GM23248 (cell line): Measurements from ENCODE around the gene RSKR. TPM values are rescaled to one million over a fixed set of nuclear protein-coding genes. Genes with fewer than 3 reads are reported as not detected.
A peak's percentile ranks its signal among the peaks of the same experiment; 100 is the strongest.

Experiments
- DNase-seq: peaks from one replicate; pipeline ENCODE4 v3.0.0-alpha.2; 2015
- H2AFZ ChIP-seq: fragments of 200-600 bp; sonication (generic); 2 replicates; pipeline ENCODE4 v1.6.1; 2016; ENCODE audit warnings: antibody characterized with exemption
- H3F3A ChIP-seq: fragments of 200-600 bp; sonication (generic); 2 replicates; pipeline ENCODE4 v1.6.1; 2016; ENCODE audit warnings: mild to moderate bottlenecking, antibody characterized with exemption, mixed run types; ENCODE audit not compliant: insufficient read depth
- H3K27ac ChIP-seq: fragments of 200-600 bp; sonication (generic); 2 replicates; pipeline ENCODE4 v1.5.1; 2016; ENCODE audit warnings: mild to moderate bottlenecking
- H3K27me3 ChIP-seq: fragments of 200-600 bp; sonication (generic); replicated peaks from 2 replicates; pipeline ENCODE4 v1.6.1; 2016; ENCODE audit warnings: mild to moderate bottlenecking; ENCODE audit not compliant: insufficient read depth
- H3K36me3 ChIP-seq: fragments of 200-600 bp; sonication (generic); 2 replicates; pipeline ENCODE4 v1.6.1; 2016; ENCODE audit warnings: low read depth, mild to moderate bottlenecking
- H3K4me1 ChIP-seq: fragments of 200-600 bp; sonication (generic); 2 replicates; pipeline ENCODE4 v1.6.1; 2016; ENCODE audit warnings: mild to moderate bottlenecking; ENCODE audit not compliant: insufficient read depth
- H3K4me2 ChIP-seq: fragments of 200-600 bp; sonication (generic); one replicate; pipeline ENCODE4 v1.6.1; 2016; ENCODE audit warnings: mild to moderate bottlenecking; ENCODE audit not compliant: unreplicated experiment
- H3K4me3 ChIP-seq: fragments of 200-600 bp; sonication (generic); 2 replicates; pipeline ENCODE4 v1.5.1; 2016; ENCODE audit warnings: mild to moderate bottlenecking
- H3K79me2 ChIP-seq: fragments of 200-600 bp; sonication (generic); 2 replicates; pipeline ENCODE4 v1.6.1; 2016; ENCODE audit warnings: mild to moderate bottlenecking; ENCODE audit not compliant: insufficient read depth
- H3K9ac ChIP-seq: fragments of 200-600 bp; sonication (generic); 2 replicates; pipeline ENCODE4 v1.6.1; 2016; ENCODE audit warnings: mild to moderate bottlenecking
- H3K9me2 ChIP-seq: fragments of 200-600 bp; sonication (generic); 2 replicates; pipeline ENCODE4 v1.6.1; 2016; ENCODE audit warnings: mixed run types, mild to moderate bottlenecking, moderate library complexity; ENCODE audit not compliant: insufficient read depth
- H3K9me3 ChIP-seq: fragments of 200-600 bp; sonication (generic); one replicate; pipeline ENCODE4 v1.6.1; 2017; ENCODE audit warnings: low read depth
- H4K20me1 ChIP-seq: fragments of 200-600 bp; sonication (generic); 2 replicates; pipeline ENCODE4 v1.6.0; 2016; ENCODE audit not compliant: insufficient read depth
- EZH2 ChIP-seq: fragments of 200-600 bp; sonication (generic); IDR thresholded peaks from 2 replicates; pipeline ENCODE4 v1.6.1; 2018; ENCODE audit warnings: antibody characterized with exemption, mild to moderate bottlenecking; ENCODE audit not compliant: insufficient read depth, poor library complexity, severe bottlenecking
- EZH2phosphoT487 ChIP-seq: fragments of 200-600 bp; sonication (generic); IDR thresholded peaks from 2 replicates; pipeline ENCODE4 v1.6.1; 2018; ENCODE audit warnings: antibody characterized with exemption, moderate library complexity, mild to moderate bottlenecking, low read depth; ENCODE audit not compliant: insufficient read depth
- WGBS, 2 experiments: methylation state at CpG; one replicate each; pipeline ENCODE4 v1.1.6; 2015 to 2017; ENCODE audit warnings: low lambda C conversion rate in 2 of 2, low coverage in 1 of 2; ENCODE audit errors: missing lambda C conversion rate in 2 of 2; 5-methylcytosine and 5-hydroxymethylcytosine counted together
- in situ Hi-C: fragments of 300-500 bp; cut with MboI; formaldehyde crosslinking; loops from 2 replicates; pipeline ENCODE4 v1.15.0; 2020
- polyA plus RNA-seq: library from polyadenylated mRNA; unstranded; fragments of >200 nt; fragmentation: Nextera tagmentation; extraction: Ambion mirVana; gene quantifications from 2 replicates; pipeline ENCODE4 v1.2.1, GENCODE V29; 2016
- total RNA-seq: library from RNA; depleted of rRNA; stranded (reverse); fragments of >200 nt; shearing (Covaris generic); gene quantifications from 2 replicates; pipeline ENCODE4 v1.2.3, GENCODE V29; 2014

RSKR gene
- total and polyA plus RNA-seq, 2 experiments from 2014 or later, result 0.86 to 1.2 TPM

DNA sequence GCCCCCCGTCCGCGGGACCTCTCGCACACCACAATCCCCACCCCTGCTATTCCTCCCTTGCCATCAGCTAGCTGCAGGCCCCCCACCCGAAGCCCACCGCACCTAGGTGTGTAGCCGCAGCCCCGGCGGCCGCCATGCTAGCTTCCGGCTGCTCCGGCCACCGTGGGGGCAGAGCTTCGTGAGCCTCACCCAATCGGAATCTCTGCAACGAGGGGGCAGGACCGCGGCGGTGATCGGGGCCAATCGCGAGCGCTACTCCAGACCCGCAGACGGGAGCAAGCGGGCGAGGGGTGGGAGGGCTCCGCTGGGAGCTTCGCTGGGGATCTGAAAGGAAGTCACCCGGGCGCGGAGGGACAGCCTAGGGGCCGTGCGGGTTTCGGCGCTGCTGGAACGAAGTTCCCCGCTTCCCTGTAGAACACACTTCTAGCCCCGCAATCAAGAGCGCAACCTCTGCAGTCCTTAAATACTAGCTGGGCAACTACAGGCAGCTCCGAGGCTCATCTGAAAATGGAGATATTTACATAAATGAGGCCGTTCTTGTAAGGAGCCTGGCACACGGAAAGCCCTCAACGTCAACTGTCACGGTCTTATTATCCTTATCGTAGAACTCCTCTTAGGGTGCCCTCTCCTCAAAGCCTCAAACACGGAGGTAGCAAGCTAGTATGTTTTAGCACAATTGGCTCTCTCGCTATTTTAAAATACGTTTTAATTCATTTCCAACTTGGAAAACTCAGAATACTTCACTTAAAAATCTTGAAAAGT lies 42.4 kb downstream of the RSKR start, which contains the start of gene PIGS:
TSS of gene PIGS (minus strand) at position 164 of the 762 bp plus-strand sequence. CDS start at position 136, 28 bp downstream.
- H3K79me2 ChIP-seq, result peaks cover 43% of the 10 kb centered on the region
- no peaks in the 10 kb centered on the region for H3K9me2 ChIP-seq
- H3K36me3 ChIP-seq, result no peaks in the 10 kb centered on the region
- no peaks in the 10 kb centered on the region for H3F3A ChIP-seq
- in situ Hi-C loops, result no loop called here
- TF ChIP-seq EZH2 (no peak), EZH2phosphoT487 (no peak)
- H3K4me1 ChIP-seq, result peaks cover 14% of the 10 kb centered on the region; the same call in 1 of the 2 replicates
- peak within 1 kb of the TSS; percentile 94 for H2AFZ ChIP-seq
- H3K9me3 ChIP-seq, result no peaks in the 10 kb centered on the region
- H3K9ac ChIP-seq, result peak within 1 kb of the TSS; percentile 83
- DNase-seq, result peak; percentile 97
- no peaks in the 10 kb centered on the region for H4K20me1 ChIP-seq
- peak within 1 kb of the TSS; percentile 80 for H3K4me3 ChIP-seq
- 1 to 2% methylated on average over 45 to 49 of the region's 49 CpGs for WGBS, 2 experiments
- no peaks in the 10 kb centered on the region for H3K27me3 ChIP-seq
- 0 out of 2 replicates have a peak within 1 kb of the TSS, but pooled peaks have one; percentile 3 for H3K27ac ChIP-seq
- H3K4me2 ChIP-seq, result peak within 1 kb of the TSS; percentile 94

DNA sequence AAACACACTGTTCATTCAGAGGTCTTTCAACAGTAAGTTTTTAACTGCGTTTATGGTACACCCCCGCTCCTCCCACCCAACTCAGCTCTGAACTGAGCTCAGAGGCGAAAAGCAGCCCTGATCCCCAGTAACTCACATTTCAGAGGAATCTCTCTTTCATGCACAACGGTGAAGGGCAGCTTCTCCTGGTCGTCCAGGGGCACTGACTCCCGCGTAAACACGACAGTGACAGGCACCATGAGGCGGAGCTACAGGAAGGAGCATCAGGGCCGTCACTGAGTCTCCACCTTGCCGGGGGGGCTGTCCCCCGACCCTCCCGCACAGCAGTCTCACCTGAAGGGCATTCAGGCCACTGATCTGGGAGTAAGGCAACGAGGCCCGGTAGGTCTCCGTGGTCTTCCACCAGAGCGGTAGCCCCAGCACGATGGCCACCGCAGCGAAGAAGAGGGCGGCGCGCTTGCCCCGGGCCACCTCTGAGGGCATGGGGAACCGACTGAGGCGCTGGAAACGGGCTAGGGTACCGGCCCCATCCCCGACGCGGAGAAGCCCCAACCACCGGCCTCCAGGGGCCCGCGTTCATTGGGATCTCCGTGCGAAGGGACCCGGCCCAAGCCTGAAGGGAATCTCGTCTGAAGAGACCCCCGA lies 43.1 kb downstream of the RSKR start:
- H3K9me2 ChIP-seq, result no peaks in the 10 kb centered on the region
- peaks cover 14% of the 10 kb centered on the region; the same call in 1 of the 2 replicates for H3K4me1 ChIP-seq
- no peaks in the 10 kb centered on the region for H4K20me1 ChIP-seq
- H3K9ac ChIP-seq, result peak overlapping the region; percentile 83
- in situ Hi-C loops, result no loop called here
- DNase-seq, result peak; percentile 52
- H3K4me3 ChIP-seq, result peak overlapping the region; percentile 80
- H3K27ac ChIP-seq, result no peak overlapping the region
- no peaks in the 10 kb centered on the region for H3K36me3 ChIP-seq
- 1 to 3% methylated on average over 33 to 34 of the region's 39 CpGs for WGBS, 2 experiments
- peak overlapping the region; percentile 94 for H3K4me2 ChIP-seq
- H3K9me3 ChIP-seq, result no peaks in the 10 kb centered on the region
- no peak for TF ChIP-seq EZH2phosphoT487
- TF ChIP-seq EZH2, result no peak
- H3K27me3 ChIP-seq, result no peaks in the 10 kb centered on the region
- peak overlapping the region; percentile 94 for H2AFZ ChIP-seq
- peaks cover 44% of the 10 kb centered on the region for H3K79me2 ChIP-seq
- H3F3A ChIP-seq, result no peaks in the 10 kb centered on the region

DNA sequence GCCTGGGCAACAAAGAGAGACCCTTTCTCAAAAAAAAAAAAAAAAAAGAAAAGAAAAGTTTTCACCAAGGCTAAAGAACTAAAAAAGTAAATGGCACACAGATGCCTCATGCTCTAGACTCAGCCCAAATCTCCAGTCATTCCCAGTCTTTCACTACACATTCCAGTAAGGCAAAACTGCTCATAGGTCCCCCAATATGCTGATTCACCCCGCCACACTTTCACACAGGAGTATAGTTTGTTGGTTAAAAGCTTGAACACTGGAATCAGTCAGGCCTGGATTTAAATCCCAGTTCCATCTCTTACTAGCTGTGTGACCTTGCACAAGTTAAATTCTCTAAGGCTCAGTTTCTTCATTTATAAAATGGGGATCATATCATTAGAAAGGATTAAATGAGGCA lies 44.5 kb downstream of the RSKR start:
- no peaks in the 10 kb centered on the region for H3K36me3 ChIP-seq
- H3K4me1 ChIP-seq, result peaks cover 14% of the 10 kb centered on the region; the same call in 1 of the 2 replicates
- H3K79me2 ChIP-seq, result peaks cover 57% of the 10 kb centered on the region
- H3K9me2 ChIP-seq, result no peaks in the 10 kb centered on the region
- H3K27ac ChIP-seq, result no peak overlapping the region
- no peaks in the 10 kb centered on the region for H4K20me1 ChIP-seq
- no peak overlapping the region for H2AFZ ChIP-seq
- H3K9me3 ChIP-seq, result no peaks in the 10 kb centered on the region
- no peak for DNase-seq
- peak overlapping the region; percentile 94 for H3K4me2 ChIP-seq
- no peak overlapping the region for H3K4me3 ChIP-seq
- H3K9ac ChIP-seq, result no peak overlapping the region
- H3K27me3 ChIP-seq, result no peaks in the 10 kb centered on the region
- H3F3A ChIP-seq, result no peaks in the 10 kb centered on the region
- 96 to 100% methylated on average over 1 of the region's 1 CpG for WGBS, 2 experiments
- TF ChIP-seq EZH2 (no peak), EZH2phosphoT487 (no peak)
- in situ Hi-C loops, result no loop called here

DNA sequence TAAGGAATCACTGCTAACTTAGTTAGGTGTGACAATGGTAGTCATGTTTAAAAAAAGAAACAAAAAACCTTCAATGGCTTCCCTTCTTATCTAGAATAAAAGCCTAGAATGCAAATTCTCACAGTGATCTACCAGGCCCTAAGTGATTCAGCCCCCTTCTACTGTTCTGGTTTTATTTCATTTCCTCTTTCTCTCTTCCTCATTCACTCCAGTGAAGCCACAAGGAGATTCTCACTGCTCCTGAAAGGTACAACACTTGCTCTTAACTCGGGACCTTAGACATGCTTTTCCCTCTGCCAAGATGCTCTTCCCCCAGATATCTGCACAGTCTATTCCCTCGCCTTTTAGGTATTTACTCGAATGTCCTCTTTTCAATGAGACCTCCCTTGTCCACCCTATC lies 46.4 kb downstream of the RSKR start:
- 95 to 96% methylated on average over 3 of the region's 3 CpGs for WGBS, 2 experiments
- Histone ChIP-seq H3K4me3 (no peak overlapping the region), H3K79me2 (peaks cover 57% of the 10 kb centered on the region), H3K27me3 (no peaks in the 10 kb centered on the region), H3K9me2 (no peaks in the 10 kb centered on the region), H3K9me3 (no peaks in the 10 kb centered on the region), H2AFZ (no peak overlapping the region), H3F3A (no peaks in the 10 kb centered on the region), H3K9ac (no peak overlapping the region), H3K36me3 (0 out of 2 replicates have a peak, but pooled peaks cover 6% of the 10 kb centered on the region), H3K4me2 (no peak overlapping the region), H3K4me1 (peaks cover 17% of the 10 kb centered on the region), H3K27ac (no peak overlapping the region), H4K20me1 (no peaks in the 10 kb centered on the region; the same call in 1 of the 2 replicates)
- TF ChIP-seq EZH2, result no peak
- no peak for TF ChIP-seq EZH2phosphoT487
- in situ Hi-C loops, result no loop called here
- DNase-seq, result no peak
